ENCODE results near the gene GPR4.
"Not testable (repeated sequence)": the region's sequence is repeated elsewhere in the genome, so short reads cannot be mapped to it uniquely, and the experiment has no call there.

Gene GPR4

DNA sequence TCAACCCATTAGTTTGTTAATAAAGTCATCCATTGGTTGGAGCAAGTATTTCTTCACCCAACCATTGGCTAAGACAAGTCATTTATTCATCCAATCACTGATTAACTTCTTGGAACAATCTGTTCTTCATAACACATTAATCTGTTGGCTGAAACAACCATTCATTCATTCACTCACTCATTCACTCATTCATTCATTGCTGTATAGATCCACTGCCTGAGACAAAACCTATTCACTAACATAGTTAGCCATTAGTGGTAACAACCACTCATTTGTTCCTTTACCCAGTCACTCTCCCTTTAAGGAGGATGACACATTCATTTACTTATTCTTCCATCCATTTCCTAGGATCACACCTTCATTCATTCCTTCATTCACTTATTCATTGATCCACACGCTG lies 22.0 kb upstream of the GPR4 start:
- no peak for DNase-seq (ENCODE audit: low read depth, low spot score)

DNA sequence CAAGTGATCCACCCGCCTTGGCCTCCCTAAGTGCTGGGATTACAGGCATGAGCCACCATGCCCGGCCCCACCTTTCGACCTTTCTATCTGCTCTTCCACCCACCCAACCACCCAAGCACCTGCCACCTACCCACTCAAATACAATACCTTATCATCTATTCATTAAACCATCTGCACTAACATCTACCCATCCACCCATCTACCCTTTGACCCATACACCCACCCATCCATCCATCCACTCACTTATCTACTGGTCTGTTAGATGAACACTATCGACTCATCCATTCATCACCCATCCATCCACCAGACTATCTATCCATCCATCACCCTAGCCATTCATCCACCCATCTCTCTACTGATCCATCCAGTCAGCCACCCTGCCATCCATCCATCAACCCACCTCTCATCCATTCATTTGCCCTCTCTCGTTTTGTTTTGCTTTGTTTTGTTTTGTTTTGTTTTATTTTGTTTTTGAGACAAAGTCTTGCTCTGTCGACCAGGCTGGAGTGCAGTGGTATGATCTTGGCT lies 20.0 kb upstream of the GPR4 start:
- DNase-seq (ENCODE audit: low read depth, low spot score): no peak

DNA sequence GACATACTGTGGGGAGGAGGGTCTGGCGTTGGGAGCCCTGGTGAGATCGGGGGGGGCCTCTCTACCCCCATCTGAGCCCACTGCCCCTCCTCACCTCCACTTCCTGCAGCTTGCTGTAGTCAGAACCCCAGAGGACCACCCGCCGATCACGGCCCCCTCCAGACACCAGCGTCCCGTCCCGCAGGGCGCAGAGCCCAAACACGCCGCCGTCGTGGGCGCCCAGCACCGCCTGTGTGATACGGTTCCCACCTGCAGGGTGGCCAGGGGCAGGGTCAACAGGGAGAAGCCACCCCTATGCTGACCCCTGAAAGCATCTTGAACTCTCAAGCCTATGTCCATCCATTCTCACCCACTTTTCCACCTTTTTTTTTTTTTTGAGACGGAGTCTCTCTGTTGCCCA lies 19.4 kb upstream of the GPR4 start:
- no peak for DNase-seq (ENCODE audit: low read depth, low spot score)

DNA sequence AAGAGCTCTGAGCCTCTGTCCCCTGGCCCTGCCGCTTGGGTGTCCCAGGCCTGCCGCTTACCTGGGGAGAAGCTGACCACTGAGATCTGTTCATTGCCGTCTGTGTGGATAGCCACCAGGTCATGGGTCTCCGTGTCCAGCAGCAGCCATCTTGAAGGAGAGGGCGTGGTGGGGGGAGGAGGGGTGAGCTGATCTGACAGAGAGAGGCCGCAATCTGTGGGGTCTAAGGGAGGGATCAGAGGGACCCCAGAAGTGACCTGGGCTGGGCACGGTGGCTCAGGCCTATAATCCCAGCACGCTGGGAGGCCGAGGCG lies 14.6 kb upstream of the GPR4 start:
- DNase-seq (ENCODE audit: low read depth, low spot score): no peak

DNA sequence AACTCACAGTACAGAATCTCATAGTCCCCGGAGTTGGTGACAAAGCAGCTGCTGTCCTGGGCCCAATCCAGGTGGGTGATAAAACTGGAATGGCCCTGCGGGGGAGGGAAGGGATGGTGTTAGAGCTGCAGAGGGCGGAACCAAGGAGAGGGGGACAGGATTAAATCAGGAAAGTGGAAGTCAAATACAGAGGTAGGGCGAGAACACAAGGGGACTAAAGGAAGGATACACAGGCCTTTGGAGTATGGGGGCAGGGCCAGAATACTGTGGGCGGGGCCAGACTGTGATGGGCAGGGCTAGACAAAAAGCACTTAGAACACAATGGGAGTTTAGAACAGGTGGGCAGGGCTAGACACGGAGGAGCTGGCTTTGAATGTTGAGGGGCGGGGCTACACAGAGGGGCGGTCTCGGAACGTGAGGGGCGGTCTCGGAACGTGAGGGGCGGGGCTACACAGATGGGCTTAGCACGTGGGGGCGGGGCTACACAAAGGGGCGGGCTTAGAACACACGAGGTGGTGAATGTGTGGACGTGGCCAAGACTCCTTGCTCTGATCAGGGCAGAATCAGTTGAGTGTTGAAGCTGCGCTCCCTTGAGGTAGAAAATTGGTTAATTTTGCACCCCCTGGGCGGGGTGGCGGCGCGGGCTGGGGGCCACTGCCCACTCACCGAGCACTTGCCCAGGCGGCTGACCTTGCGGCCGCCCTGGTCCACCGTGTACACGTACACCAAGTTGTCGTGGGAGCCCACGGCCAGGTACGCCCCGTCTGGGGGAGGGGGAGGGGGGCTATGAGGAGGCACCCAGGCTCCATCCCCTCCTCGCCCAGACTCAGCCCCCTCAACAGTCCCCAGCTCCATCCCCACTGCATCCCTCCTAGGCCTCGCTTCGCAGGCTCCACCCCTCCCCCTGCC lies 14.0 kb upstream of the GPR4 start:
- DNase-seq (ENCODE audit: low read depth, low spot score): peak; percentile 99

DNA sequence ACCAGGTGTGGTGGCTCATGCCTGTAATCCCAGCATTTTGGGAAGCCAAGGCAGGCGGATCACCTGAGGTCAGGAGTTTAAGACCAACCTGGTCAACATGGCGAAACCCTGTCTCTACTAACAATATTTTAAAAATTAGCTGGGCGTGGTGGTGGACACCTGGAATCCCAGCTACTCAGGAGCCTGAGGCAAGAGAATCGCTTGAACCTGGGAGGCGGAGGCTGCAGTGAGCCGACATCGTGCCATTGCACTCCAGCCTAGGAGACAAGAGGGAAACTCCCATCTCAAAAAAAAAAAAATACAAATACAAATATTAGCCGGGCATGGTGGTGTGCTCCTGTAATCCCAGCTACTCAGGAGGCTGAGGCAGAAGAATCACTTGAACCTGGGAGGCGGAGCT lies 13.0 kb upstream of the GPR4 start:
- DNase-seq (ENCODE audit: low read depth, low spot score): not testable (repeated sequence)

DNA sequence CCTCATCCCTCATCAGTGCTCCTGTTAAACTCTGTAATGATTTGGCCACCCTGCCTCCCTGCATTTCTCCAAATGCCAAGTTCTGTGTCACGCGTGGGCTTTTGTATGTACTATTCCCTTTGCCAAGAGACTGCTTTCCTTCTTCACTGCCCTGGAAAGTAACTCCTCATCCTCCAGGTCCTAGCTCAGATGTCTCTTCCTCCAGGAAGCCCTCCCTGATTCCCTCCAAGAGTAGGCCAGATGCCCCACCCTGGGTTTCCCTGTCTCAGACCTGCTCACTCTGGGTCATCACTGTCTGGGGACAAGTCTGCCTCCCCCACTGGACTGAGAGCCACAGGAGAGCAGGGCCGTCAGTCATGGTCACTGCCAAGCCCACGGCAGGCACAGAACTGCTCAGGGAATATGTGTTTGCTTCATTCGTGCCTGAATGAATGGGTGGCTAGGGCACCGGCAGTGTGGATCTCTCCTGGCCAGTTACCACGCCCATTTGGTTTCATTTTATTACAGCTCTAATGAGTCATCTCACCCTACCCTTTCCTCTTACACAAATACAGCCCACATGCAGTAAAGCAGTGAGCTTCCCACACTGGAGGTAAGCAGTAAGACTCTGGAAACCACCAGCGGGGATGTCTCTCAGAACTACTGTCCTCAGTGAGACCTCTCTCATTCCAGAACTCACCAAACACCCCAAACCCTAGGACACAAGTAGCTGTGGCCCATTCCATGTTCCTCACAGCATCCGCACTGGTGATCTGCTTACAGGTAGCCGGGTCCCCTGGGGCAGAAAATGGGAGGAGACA lies 12.1 kb upstream of the GPR4 start:
- DNase-seq (ENCODE audit: low read depth, low spot score): peak; percentile 21

DNA sequence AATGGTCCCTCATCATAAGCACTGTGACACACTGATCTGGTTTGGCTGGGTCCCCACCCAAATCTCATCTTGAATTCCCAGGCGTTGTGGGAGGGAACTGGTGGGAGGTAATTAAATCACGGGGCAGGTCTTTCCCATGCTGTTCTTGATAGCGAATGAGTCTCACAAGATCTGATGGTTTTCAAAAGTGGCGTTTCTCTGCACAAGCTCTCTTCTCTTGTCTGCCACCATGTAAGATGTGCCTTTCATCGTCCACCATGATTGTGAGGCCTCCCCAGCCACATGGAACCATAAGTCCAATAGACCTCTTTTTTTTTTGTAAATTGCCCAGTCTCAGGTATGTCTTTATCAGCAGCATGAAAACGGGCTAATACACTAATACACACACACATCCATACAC lies 6.9 kb upstream of the GPR4 start:
- no peak for DNase-seq (ENCODE audit: low read depth, low spot score)

DNA sequence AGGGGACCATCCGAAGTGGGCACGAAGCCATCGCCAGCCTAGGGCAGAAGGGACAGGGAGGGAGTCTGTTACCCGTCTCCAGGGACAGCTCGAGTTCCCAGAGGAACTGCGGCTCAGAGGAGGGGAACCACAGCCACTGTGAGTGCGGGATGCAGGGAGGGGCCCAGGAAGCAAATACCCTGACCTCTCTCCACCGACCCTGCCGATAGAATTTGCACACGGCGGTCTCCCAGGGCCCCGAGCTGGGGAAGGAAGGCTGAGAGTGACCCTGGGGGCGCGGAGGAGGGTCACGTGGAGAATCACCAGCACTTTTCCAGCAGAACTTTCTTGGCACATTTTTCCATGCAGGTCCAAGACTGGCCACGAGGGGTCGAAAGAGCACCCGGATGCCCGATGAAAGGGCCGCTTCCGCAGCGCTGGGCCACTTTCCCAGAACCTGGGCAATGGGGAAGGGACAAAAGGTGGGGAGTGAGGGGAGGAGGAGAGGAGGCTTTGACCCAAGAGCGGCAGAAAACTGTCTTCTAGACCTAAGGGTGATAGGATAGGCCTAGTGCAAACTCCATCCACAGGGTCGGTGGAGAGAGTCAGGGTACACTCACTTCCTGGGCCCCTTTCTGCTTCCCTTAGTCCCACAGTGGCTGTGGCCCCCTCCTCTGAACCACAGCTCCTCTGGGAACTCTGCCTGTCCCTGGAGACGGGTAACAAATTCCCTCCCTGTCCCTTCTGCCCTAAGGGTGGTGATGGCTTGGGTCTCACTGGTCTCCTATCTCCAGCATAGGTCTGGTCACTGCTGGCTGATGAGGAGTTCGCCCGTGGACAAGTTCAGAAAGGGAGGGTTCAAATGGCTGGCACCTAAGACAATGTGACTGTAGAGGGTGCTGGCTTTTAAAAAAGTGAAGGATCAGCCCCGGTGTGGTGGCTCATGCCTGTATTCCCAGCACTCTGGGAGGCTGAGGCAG lies 5.3 kb upstream of the GPR4 start:
- DNase-seq (ENCODE audit: low read depth, low spot score): peak; percentile 95

DNA sequence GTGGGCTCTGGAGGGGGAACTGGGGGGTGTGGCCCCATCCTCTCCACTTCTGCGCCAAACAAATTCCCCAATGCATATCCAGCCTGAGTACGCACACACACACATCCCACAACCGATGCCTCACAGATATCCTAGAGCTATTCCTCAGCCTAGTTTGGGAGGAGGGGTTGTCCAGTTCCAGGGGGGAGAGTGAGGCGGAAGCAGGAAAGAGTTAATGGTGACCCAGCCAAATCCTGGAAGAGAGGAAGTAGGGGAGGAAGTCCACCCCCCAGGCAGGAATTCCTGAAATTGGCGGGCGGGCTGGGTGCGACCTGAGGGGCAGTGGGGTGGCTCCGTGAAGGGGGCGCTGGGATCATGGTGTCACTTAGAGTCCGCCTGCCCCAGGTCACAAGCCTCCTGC lies 897 bp downstream of the GPR4 start:
- DNase-seq (ENCODE audit: low read depth, low spot score): no peak

DNA sequence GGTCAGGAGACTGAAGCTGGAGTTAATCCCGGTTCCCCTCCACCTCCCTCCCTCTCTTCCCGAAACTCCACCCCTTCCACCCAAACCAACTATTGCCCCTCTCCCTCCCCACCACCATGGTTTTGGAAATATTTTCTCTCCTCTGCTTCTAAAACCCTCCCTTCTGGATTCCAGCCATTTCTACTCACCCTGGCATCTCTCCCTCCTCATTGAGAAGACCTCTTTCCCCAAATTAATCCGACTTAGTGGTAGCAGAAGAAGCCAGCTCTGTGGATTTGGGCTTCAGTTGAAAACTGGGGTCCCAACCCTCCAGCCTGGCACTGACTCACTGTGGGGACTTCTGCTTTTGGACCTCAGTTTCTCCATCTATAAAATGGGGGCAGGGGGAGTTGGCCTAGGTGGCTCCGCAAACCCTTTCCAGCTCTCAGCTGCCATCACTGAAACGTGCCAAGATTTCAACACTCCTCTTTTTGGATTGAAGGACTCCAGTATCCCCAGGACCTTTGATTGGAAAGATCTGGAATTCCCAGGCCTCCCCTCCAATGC lies 1.6 kb downstream of the GPR4 start:
- no peak for DNase-seq (ENCODE audit: low read depth, low spot score)

DNA sequence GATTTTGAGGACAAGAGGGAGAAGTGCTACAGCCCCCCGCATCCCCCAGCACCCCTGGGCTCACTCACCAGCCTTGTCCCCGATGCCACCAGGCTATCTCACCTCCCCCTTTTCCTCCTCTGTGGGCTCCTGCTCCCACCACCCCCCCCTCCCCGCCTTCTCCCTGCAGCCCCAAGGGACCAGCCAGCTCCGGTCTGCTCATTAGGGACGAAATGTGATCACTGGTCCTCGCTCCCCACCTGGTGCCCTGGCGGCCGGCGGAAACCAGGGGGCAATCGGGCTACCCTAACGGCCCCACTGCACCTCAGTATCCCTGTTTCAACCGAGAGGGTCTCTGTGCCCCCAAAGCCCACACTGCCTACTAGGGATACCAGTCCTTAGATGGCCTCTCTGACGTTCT lies 2.7 kb downstream of the GPR4 start:
- no peak for DNase-seq (ENCODE audit: low read depth, low spot score)

DNA sequence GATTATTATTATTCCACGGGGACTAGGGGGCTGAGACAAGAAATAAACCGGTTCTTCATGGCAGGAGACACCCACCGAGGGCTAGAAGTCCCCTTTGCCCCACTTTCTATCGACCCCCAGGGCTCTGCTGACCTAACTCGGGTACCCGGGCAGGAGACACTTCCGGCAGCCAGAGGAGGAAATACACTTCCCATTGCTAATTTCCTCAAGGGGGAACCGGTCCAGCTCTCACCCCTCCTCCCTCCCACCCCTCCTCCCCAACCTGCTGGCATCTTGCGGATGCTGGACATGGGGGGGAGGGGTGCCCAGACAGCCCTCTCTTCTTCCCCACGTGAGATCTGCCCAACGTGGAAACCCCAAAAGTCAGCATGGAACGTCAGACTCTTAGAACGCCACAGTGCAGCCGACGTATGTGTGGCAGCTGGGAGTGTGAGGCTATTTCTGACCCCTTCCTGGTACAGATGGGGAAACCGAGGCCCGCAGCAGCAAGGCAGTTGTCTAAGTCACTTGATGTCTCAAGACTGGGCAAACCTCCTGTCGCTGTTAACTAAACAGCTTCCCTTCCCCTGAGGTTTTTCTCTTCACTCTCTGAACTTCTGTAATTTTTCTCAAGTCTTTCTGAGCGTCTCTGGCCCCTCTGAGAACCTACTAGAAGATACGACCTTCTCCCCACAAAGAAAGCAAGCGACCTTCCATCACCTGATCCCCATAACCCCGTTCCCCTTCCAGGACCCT lies 3.6 kb downstream of the GPR4 start:
- DNase-seq (ENCODE audit: low read depth, low spot score): no peak

DNA sequence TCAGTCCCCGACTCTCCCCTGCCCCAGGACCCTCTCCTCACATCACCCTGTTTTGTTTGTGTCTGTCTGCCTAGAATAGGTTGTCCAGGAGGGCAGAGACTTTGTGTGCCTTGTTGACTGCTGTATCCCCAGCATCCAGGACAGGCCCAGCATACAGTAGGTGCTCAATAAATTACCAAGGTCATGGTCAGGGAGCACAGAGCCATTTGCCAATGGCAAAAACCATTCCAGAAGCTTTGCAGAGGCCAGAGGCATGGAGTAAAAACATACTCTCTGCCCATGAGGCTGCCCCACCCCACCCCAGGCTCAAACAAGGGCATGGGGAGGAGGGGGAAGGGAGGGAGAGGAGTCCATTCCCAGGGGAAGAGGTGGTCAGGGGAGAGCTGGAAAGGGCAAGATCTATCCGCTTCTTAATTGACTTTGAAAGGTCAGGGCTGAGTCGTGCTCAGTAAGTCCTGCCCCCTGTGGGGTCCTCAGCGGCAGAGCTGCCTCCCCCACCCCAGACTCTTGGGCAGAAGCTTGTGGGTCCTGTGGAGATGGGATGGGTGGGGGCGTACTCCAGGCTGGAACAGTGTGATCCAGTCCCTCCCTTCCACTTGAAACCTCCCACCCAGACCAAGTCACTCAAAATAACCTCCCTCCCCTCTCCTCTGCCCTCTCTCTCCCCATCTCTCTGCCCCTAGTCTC lies 4.4 kb downstream of the GPR4 start:
- no peak for DNase-seq (ENCODE audit: low read depth, low spot score)

DNA sequence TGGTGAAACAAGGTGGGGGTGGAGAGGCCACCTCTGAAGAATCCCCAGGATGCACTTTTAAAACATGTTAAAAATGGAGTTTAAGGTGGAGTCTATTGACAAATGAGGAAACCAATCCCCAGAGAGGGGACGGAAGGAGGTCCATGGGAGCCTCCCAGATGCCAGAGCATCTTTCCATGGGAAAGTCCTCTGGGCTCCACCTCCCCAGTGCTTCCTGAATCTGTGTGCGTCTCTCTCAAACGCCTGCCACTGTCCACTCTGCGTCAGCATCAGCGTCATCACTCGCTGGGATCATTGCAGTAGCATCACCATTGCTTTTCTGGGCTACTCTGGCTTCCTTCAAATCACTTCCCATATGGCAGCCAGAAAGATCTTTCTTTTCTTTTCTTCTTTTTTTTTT lies 6.2 kb downstream of the GPR4 start:
- no peak for DNase-seq (ENCODE audit: low read depth, low spot score)

DNA sequence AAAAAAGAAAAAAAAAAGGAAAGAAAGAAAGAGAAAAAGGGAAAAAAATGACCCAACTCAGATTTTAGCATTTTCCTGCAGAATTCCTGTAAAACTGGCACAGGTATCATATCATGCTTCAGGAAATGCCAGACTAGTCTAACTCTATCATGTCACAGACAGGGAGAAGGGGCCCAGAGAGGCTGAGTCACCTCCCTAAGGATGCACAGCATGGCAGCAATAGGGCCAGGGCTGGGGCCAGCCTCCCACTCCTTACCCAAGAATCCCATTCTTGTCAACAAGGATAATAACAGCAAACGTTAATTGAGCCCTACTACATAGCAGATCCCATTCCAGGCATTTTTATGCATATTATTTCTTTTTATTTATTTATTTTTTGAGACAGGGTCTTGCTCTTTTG lies 8.5 kb downstream of the GPR4 start:
- DNase-seq (ENCODE audit: low read depth, low spot score): no peak

DNA sequence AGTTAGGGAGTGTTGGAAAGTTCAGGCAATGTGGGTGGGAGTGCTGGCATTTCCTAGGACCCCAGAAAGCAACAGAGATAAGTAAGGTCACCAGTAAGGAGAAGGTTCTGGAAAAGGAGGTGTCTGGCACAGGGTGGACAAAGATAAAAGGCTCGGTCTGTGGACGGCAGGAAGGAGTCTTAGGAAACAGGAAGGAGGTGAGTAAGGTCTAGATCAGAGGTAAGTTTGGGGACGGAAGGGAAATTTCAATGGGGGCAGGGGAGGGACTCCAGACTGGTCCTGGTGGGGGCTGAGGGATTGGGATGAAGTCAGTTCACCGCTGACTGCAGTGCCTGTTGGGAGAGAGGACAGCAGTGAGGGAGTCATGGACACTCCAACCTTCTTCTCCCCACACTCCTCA lies 9.6 kb downstream of the GPR4 start:
- no peak for DNase-seq (ENCODE audit: low read depth, low spot score)

DNA sequence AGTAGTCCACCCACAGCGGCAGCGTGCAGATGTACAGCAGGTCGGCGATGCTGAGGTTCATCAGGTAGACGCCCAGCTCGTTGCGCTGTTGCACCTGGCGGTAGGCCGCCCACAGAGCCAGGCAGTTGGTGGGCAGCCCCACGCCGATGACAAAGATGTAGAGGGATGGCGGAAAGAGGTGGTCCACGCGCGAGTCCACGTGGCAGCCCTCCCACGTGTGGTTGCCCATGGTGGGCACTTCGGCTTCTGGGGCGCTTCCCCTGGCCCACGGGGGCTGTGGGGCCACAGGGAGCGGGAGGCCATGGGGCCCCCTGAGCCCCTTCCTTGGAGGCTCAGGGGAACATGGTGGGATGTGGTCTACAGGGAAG lies 10.4 kb downstream of the GPR4 start:
- no peak for DNase-seq (ENCODE audit: low read depth, low spot score)

DNA sequence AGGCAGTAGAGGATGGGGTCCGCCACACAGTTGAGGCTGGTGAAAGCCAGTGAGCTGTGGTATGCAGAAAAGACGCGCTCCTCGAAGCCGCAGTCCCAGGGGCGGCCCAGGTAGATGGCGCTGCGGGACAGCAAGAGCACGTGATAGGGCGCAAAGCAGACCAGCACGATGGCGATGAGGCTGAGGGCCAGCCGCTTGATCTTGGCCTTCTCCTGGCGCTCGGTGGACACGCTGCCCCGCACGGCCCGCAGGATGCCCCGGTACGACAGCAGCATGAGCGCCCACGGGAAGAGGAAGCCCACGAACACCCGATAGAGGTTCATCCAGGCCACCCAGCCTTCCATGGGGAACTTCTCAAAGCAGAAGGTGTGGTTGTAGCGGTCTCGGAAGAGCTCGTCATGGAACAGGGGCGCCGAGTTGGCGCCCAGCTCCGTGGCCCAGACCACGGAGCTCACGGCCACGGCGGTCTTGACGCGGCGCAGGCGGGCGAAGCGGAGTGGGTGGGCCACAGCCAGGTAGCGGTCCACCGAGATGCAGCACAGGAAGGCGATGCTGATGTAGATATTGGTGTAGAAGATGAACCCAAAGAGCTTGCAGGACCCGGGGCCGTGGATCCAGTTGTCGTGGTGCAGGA lies 10.9 kb downstream of the GPR4 start:
- peak; percentile 81 for DNase-seq (ENCODE audit: low read depth, low spot score)

Data from ELF-1 (cell line).